B cell (primary cell): ENCODE measurements around the gene TSC22D4. TPM values are rescaled to one million over a fixed set of nuclear protein-coding genes. Genes with fewer than 3 reads are reported as not detected.

Experiments
- ATAC-seq: fragments of 200-7000 bp; cut with Tn5 transposase; one replicate; pipeline ENCODE4 v1.10.0; 2021; ENCODE audit warnings: low read depth, mild to moderate bottlenecking, moderate number of reproducible peaks, moderate library complexity
- CTCF ChIA-PET: fragments of 350-600 bp; sonication (Branson Sonifier 250); formaldehyde crosslinking; loops from one replicate; lab custom pipeline; 2021; ENCODE audit warnings: antibody characterized with exemption, inconsistent platforms; lab: Charles Lee
- POLR2A ChIA-PET: fragments of 350-600 bp; sonication (Branson Sonifier 250); formaldehyde crosslinking; loops from one replicate; lab custom pipeline; 2021; ENCODE audit warnings: antibody characterized with exemption; lab: Charles Lee
- DNase-seq: peaks from one replicate; pipeline ENCODE4 v3.0.0; 2013
- H2AFZ ChIP-seq: 2 replicates; pipeline ENCODE4 v1.6.1; 2012; ENCODE audit warnings: mild to moderate bottlenecking, low read depth, low read length; ENCODE audit not compliant: insufficient read depth, poor library complexity, severe bottlenecking
- H3K27ac ChIP-seq, 2 donors: 1 replicate in 1 of 2; 2 replicates in 1 of 2; pipeline ENCODE4 v1.5.1; 2012 to 2013; ENCODE audit warnings: low read length in 2 of 2, mild to moderate bottlenecking in 2 of 2, moderate library complexity in 1 of 2
- H3K27me3 ChIP-seq, 4 experiments: fragments of 200-600 bp in 1 of 4; sonication (generic) in 1 of 4; replicated peaks in 1 of 4; 1 replicate in 2 of 4; 2 replicates in 2 of 4; pipeline versions ENCODE4 v1.6.1 to v1.7.0; 2013 to 2016; ENCODE audit warnings: low read length in 3 of 4, mild to moderate bottlenecking in 2 of 4, mixed read lengths in 1 of 4, moderate library complexity in 1 of 4; ENCODE audit not compliant: insufficient read depth in 4 of 4, control insufficient read depth in 3 of 4; ENCODE audit errors: control extremely low read depth in 1 of 4
- H3K36me3 ChIP-seq, 2 experiments: replicated peaks in 1 of 2; 1 replicate in 1 of 2; 2 replicates in 1 of 2; pipeline versions ENCODE4 v1.6.1 to v1.7.1; 2013; ENCODE audit warnings: low read length in 1 of 2; ENCODE audit not compliant: insufficient read depth in 2 of 2, control insufficient read depth in 1 of 2; ENCODE audit errors: control extremely low read depth in 1 of 2, extremely low read depth in 1 of 2
- H3K4me1 ChIP-seq, 2 donors: fragments of 200-600 bp in 1 of 2; sonication (generic) in 1 of 2; 1 replicate in 1 of 2; 2 replicates in 1 of 2; pipeline versions ENCODE4 v1.5.1 to v1.6.1; 2013 to 2017; ENCODE audit warnings: low read length in 2 of 2; ENCODE audit not compliant: control insufficient read depth in 2 of 2, insufficient read depth in 2 of 2
- H3K4me2 ChIP-seq: replicated peaks from 2 replicates; pipeline ENCODE3; 2012; ENCODE audit warnings: mild to moderate bottlenecking, low read depth, low read length; ENCODE audit not compliant: poor library complexity, severe bottlenecking
- H3K4me3 ChIP-seq, 5 experiments: fragments of 200-600 bp in 1 of 5; sonication (generic) in 1 of 5; 1 replicate in 3 of 5; 2 replicates in 2 of 5; pipeline versions ENCODE4 v1.5.1 to v1.7.0; 2011 to 2016; ENCODE audit warnings: low read length in 4 of 5, mild to moderate bottlenecking in 4 of 5, low read depth in 2 of 5, control low read depth in 1 of 5, moderate library complexity in 1 of 5; ENCODE audit not compliant: insufficient read depth in 1 of 5; ENCODE audit errors: control extremely low read depth in 1 of 5, extremely low read depth in 1 of 5
- H3K79me2 ChIP-seq: fragments of 200-600 bp; sonication (generic); one replicate; pipeline ENCODE4 v1.6.0; 2016; ENCODE audit warnings: low read length; ENCODE audit not compliant: control insufficient read depth, insufficient read depth
- H3K9ac ChIP-seq: fragments of 200-600 bp; sonication (generic); 2 replicates; pipeline ENCODE4 v1.6.1; 2017; ENCODE audit warnings: mild to moderate bottlenecking, low read length, moderate library complexity
- H3K9me3 ChIP-seq, 3 donors: one replicate each; pipeline versions ENCODE4 v1.6.1 to v1.7.1; 2013; ENCODE audit warnings: low read length in 2 of 3; ENCODE audit not compliant: control insufficient read depth in 2 of 3, insufficient read depth in 1 of 3; ENCODE audit errors: control extremely low read depth in 1 of 3
- H4K20me1 ChIP-seq: 2 replicates; pipeline ENCODE4 v1.6.0; 2012; ENCODE audit warnings: mild to moderate bottlenecking, low read length; ENCODE audit not compliant: insufficient read depth, control insufficient read depth, poor library complexity, severe bottlenecking
- H3K27ac Mint-ChIP-seq: one replicate; pipeline ENCODE4 v1.8.0; 2021; ENCODE audit warnings: mixed read lengths
- H3K27me3 Mint-ChIP-seq: one replicate; pipeline ENCODE4 v1.8.0; 2021; ENCODE audit warnings: mixed read lengths
- H3K4me1 Mint-ChIP-seq: one replicate; pipeline ENCODE4 v1.8.0; 2021; ENCODE audit warnings: mixed read lengths
- H3K4me3 Mint-ChIP-seq: one replicate; pipeline ENCODE4 v1.8.0; 2021; ENCODE audit warnings: mixed read lengths
- H3K9me3 Mint-ChIP-seq: one replicate; pipeline ENCODE4 v1.8.0; 2022; ENCODE audit warnings: mixed read lengths; ENCODE audit not compliant: insufficient read depth
- CTCF ChIP-seq: fragments of 200-600 bp; IDR thresholded peaks from one replicate; pipeline ENCODE4 v1.8.0; 2022; ENCODE audit warnings: antibody characterized with exemption, mild to moderate bottlenecking
- EZH2 ChIP-seq: IDR thresholded peaks from 2 replicates; pipeline ENCODE4 v1.6.1; 2012; ENCODE audit warnings: borderline replicate concordance, low read depth, mild to moderate bottlenecking, moderate library complexity, low read length; ENCODE audit not compliant: insufficient read depth, poor library complexity, severe bottlenecking
- WGBS: methylation state at CpG from one replicate; pipeline ENCODE4 v1.1.5; 2013; ENCODE audit warnings: missing lambda C conversion rate; ENCODE audit not compliant: insufficient coverage; 5-methylcytosine and 5-hydroxymethylcytosine counted together
- intact Hi-C: fragments of 100-400 bp; cut with micrococcal nuclease; formaldehyde crosslinking; loops from one replicate; pipeline ENCODE4 v1.10.0; 2022
- polyA plus RNA-seq: library from polyadenylated mRNA; depleted of rRNA; stranded (reverse); fragments of >200 nt; gene quantifications from 2 replicates; pipeline ENCODE4 v1.2.3, GENCODE V29; 2012
- total RNA-seq, 2 donors: library from RNA; stranded (reverse); fragments of 120-200 nt in 1 of 2; gene quantifications; 1 replicate in 1 of 2; 2 replicates in 1 of 2; pipeline versions ENCODE4 v1.2.3 to v1.2.4, GENCODE V29; 2013 to 2022

Gene TSC22D4
- total and polyA plus RNA-seq, 2 donors (not counting 1 experiment from before 2014, with no cell fraction given): 80.2 to 92.8 TPM

GRCh38 chr7:100472121-100472851 lies 6.7 kb downstream of the TSC22D4 start:
- no peak overlapping the region for H3K4me3 Mint-ChIP-seq
- ChIA-PET POLR2A (interaction anchor here (1.0 kb wide), 1 partner anchor 36 kb away, joined by 7 read pairs; the partner anchor contains the start of gene PPP1R35), CTCF (interaction anchor here (1.1 to 4.2 kb wide), 2 partner anchors 10 to 87 kb away, joined by 3 to 18 read pairs; no protein-coding TSS in a partner anchor)
- ATAC-seq (no peak), DNase-seq (no peak)
- peak overlapping the region in 1 of 2 donors; percentile 71 for H3K27ac ChIP-seq
- no peaks in the 10 kb centered on the region for H3K27me3 ChIP-seq
- no peak overlapping the region for H3K4me3 ChIP-seq
- H4K20me1 ChIP-seq: peaks cover 72% of the 10 kb centered on the region
- H3K27me3 Mint-ChIP-seq: no peaks in the 10 kb centered on the region
- H3K27ac Mint-ChIP-seq: peak overlapping the region; percentile 76
- H3K4me1 Mint-ChIP-seq: peaks cover 49% of the 10 kb centered on the region
- H3K4me2 ChIP-seq: peak overlapping the region; percentile 34
- TF ChIP-seq CTCF (no peak), EZH2 (no peak)
- peaks cover 1 to 45% of the 10 kb centered on the region in 2 experiments for H3K36me3 ChIP-seq
- H3K9me3 Mint-ChIP-seq: no peaks in the 10 kb centered on the region
- intact Hi-C loops: loop anchor here (10.0 kb wide), 1 partner anchor 233 kb away; the partner anchor contains the start of gene POP7
- no peak overlapping the region for H3K9ac ChIP-seq
- peaks cover 29 to 47% of the 10 kb centered on the region in 2 donors for H3K4me1 ChIP-seq
- H2AFZ ChIP-seq: no peak overlapping the region
- H3K9me3 ChIP-seq: no peaks in the 10 kb centered on the region
- WGBS: 90% methylated on average over 9 of the region's 16 CpGs
- peaks cover 43% of the 10 kb centered on the region for H3K79me2 ChIP-seq

- Histone ChIP-seq H3K4me1 (peaks cover 17 to 35% of the 10 kb centered on the region in 2 donors), H3K27me3 (no peaks in the 10 kb centered on the region), H3K4me2 (no peak overlapping the region), H3K9ac (no peak overlapping the region), H3K27ac (no peak overlapping the region), H3K36me3 (peaks cover 1 to 49% of the 10 kb centered on the region in 2 experiments), H2AFZ (no peak overlapping the region), H4K20me1 (peaks cover 68% of the 10 kb centered on the region), H3K4me3 (no peak overlapping the region), H3K9me3 (no peaks in the 10 kb centered on the region), H3K79me2 (peaks cover 34% of the 10 kb centered on the region)
- ATAC-seq (no peak), DNase-seq (no peak)
- WGBS: 81% methylated on average over 3 of the region's 4 CpGs
- Mint-ChIP-seq H3K27me3 (no peaks in the 10 kb centered on the region), H3K4me1 (peaks cover 36% of the 10 kb centered on the region), H3K4me3 (no peak overlapping the region), H3K27ac (peak overlapping the region; percentile 53), H3K9me3 (no peaks in the 10 kb centered on the region)
- TF ChIP-seq EZH2 (no peak), CTCF (no peak)
- intact Hi-C loops: loop anchor here (10.0 kb wide), 1 partner anchor 234 kb away; the partner anchor contains the start of gene POP7
- POLR2A ChIA-PET: no interaction called here
- CTCF ChIA-PET: interaction anchor here (0.7 to 4.3 kb wide), 6 partner anchors 10 to 118 kb away, joined by 4 to 80 read pairs (median 14); partner anchors contain the start of genes NYAP1 and TSC22D4
Observed at GRCh38 chr7:100471021-100471420, 8.0 kb downstream of the TSC22D4 start.
